ENCODE data around the gene SELENOK. TPM values are rescaled to one million over a fixed set of nuclear protein-coding genes. Genes with fewer than 3 reads are reported as not detected.

The SELENOK gene
- total RNA-seq, 1 donor from 2014 or later, result 18.7 TPM

GRCh38 chr3:53865732-53866499 is 25.7 kb downstream of the SELENOK start:
- no peak overlapping the region for H3K4me3 ChIP-seq
- peaks cover 55 to 78% of the 10 kb centered on the region in 2 donors for H3K36me3 ChIP-seq
- H3K9me3 ChIP-seq, result no peaks in the 10 kb centered on the region
- no peak for DNase-seq (ENCODE audit: low spot score in 2 of 2)
- no peaks in the 10 kb centered on the region for H3K4me1 ChIP-seq
- no peaks in the 10 kb centered on the region for H3K27me3 ChIP-seq
- TF ChIP-seq CTCF (IDR thresholded peaks at IDR 0.05), result no peak
- intact Hi-C loops (cut with DNase I), result no loop called here
- H3K27ac ChIP-seq, result no peak overlapping the region

- no peak for DNase-seq (ENCODE audit: low spot score in 2 of 2)
- Histone ChIP-seq H3K27ac (no peak overlapping the region), H3K36me3 (peaks cover 53 to 62% of the 10 kb centered on the region in 2 donors), H3K4me1 (no peaks in the 10 kb centered on the region), H3K4me3 (no peak overlapping the region), H3K9me3 (no peaks in the 10 kb centered on the region), H3K27me3 (no peaks in the 10 kb centered on the region)
- no peak for TF ChIP-seq CTCF (IDR thresholded peaks at IDR 0.05)
- intact Hi-C loops (cut with DNase I), result no loop called here
Measured at GRCh38 chr3:53863145-53863544, 28.5 kb downstream of the SELENOK start.

- peaks cover 44 to 59% of the 10 kb centered on the region in 2 donors for H3K36me3 ChIP-seq
- no peaks in the 10 kb centered on the region for H3K9me3 ChIP-seq
- H3K27me3 ChIP-seq, result no peaks in the 10 kb centered on the region
- H3K4me1 ChIP-seq, result no peaks in the 10 kb centered on the region
- H3K27ac ChIP-seq, result no peak overlapping the region
- no peak overlapping the region for H3K4me3 ChIP-seq
- DNase-seq (ENCODE audit: low spot score in 2 of 2), result no peak
- no peak for TF ChIP-seq CTCF (IDR thresholded peaks at IDR 0.05)
- intact Hi-C loops (cut with DNase I), result no loop called here
Measured at GRCh38 chr3:53862241-53862640, 29.4 kb downstream of the SELENOK start.

GRCh38 chr3:53860196-53860595 is 31.5 kb downstream of the SELENOK start:
- H3K4me1 ChIP-seq, result no peaks in the 10 kb centered on the region
- H3K36me3 ChIP-seq, result peaks cover 36 to 52% of the 10 kb centered on the region in 2 donors
- no peak overlapping the region for H3K27ac ChIP-seq
- no peak for TF ChIP-seq CTCF (IDR thresholded peaks at IDR 0.05)
- intact Hi-C loops (cut with DNase I), result no loop called here
- H3K9me3 ChIP-seq, result no peaks in the 10 kb centered on the region
- no peak overlapping the region for H3K4me3 ChIP-seq
- no peaks in the 10 kb centered on the region for H3K27me3 ChIP-seq
- no peak for DNase-seq (ENCODE audit: low spot score in 2 of 2)

GRCh38 chr3:53859178-53859577 is 32.5 kb downstream of the SELENOK start:
- Histone ChIP-seq H3K27me3 (no peaks in the 10 kb centered on the region), H3K36me3 (peaks cover 28 to 42% of the 10 kb centered on the region in 2 donors), H3K4me1 (no peaks in the 10 kb centered on the region), H3K27ac (no peak overlapping the region), H3K4me3 (no peak overlapping the region), H3K9me3 (no peaks in the 10 kb centered on the region)
- no peak for TF ChIP-seq CTCF (IDR thresholded peaks at IDR 0.05)
- intact Hi-C loops (cut with DNase I), result no loop called here
- DNase-seq (ENCODE audit: low spot score in 2 of 2), result no peak
